HCT116 (cell line): Measurements from ENCODE around the gene OR5K2. TPM values are rescaled to one million over a fixed set of nuclear protein-coding genes. Genes with fewer than 3 reads are reported as not detected.
A peak's percentile ranks its signal among the peaks of the same experiment; 100 is the strongest.

ENCODE experiments used
- ATAC-seq: fragments of 200-7000 bp; cut with Tn5 transposase; 2 replicates; pipeline ENCODE4 v1.9.1; 2020; ENCODE audit warnings: mild to moderate bottlenecking, moderate library complexity
- BruUV-seq: library from RNA; stranded (reverse); fragments of 400-500 nt; replicated peaks from 2 replicates; lab custom pipeline; 2021; lab: Mats Ljungman, UMichigan
- CTCF ChIA-PET: fragments of 300-600 bp; sonication (Branson Sonifier 250); formaldehyde crosslinking; loops from one replicate; lab custom pipeline; 2021; ENCODE audit warnings: antibody characterized with exemption; lab: Charles Lee
- POLR2A ChIA-PET: fragments of 300-600, 350-600 bp; sonication (Branson Sonifier 250); formaldehyde crosslinking; loops from one replicate; lab custom pipeline; 2021; ENCODE audit warnings: antibody characterized with exemption; lab: Charles Lee
- RAD21 ChIA-PET, 2 experiments: fragments of 300-600 bp; sonication (Branson Sonifier 250); formaldehyde crosslinking; loops; one replicate each; lab custom pipeline; 2023; ENCODE audit warnings: low total read pairs in 2 of 2; ENCODE audit not compliant: uncharacterized antibody in 2 of 2, unreplicated experiment in 2 of 2, low non-redundant PET in 1 of 2; lab: Charles Lee
- DNase-seq: peaks from one replicate; pipeline ENCODE4 v3.0.0-alpha.2; 2010; ENCODE audit warnings: low read depth, low spot score
- H2AFZ ChIP-seq: fragments of 200-600 bp; shearing (Covaris generic), sonication (generic); 2 replicates; pipeline ENCODE4 v1.6.1; 2017; ENCODE audit warnings: low read depth, mixed run types, mixed read lengths, antibody characterized with exemption, low read length; ENCODE audit not compliant: poor library complexity, severe bottlenecking
- H3K27ac ChIP-seq: 2 replicates; pipeline ENCODE4 v1.5.1; 2012; ENCODE audit warnings: low read depth, low read length
- H3K27me3 ChIP-seq: fragments of 200-600 bp; sonication (generic); 2 replicates; pipeline ENCODE4 v1.6.1; 2016; ENCODE audit warnings: mixed run types, low read length, mixed read lengths; ENCODE audit not compliant: insufficient read depth
- H3K36me3 ChIP-seq, 2 experiments: fragments of 200-500 bp in 1 of 2; fragments of 200-600 bp in 1 of 2; sonication (Bioruptor generic) in 1 of 2; sonication (generic) in 1 of 2; 2 replicates each; pipeline versions ENCODE4 v1.5.1 to v1.6.1; 2014 to 2016; ENCODE audit warnings: low read length in 2 of 2, inconsistent platforms in 1 of 2, mixed read lengths in 1 of 2, mixed run types in 1 of 2; ENCODE audit not compliant: insufficient read depth in 2 of 2, control insufficient read depth in 1 of 2
- H3K4me1 ChIP-seq, 2 experiments: fragments of 200-600 bp in 1 of 2; sonication (generic) in 1 of 2; 2 replicates each; pipeline versions ENCODE4 v1.5.1 to v1.6.1; 2012 to 2017; ENCODE audit warnings: low read length in 2 of 2, inconsistent platforms in 1 of 2, mild to moderate bottlenecking in 1 of 2, mixed read lengths in 1 of 2, mixed run types in 1 of 2, moderate library complexity in 1 of 2; ENCODE audit not compliant: insufficient read depth in 2 of 2, control insufficient read depth in 1 of 2
- H3K4me2 ChIP-seq: fragments of 200-600 bp; sonication (generic); 2 replicates; pipeline ENCODE4 v1.6.1; 2017; ENCODE audit warnings: mixed run types, low read length, mixed read lengths
- H3K4me3 ChIP-seq, 2 experiments: fragments of 200-600 bp in 1 of 2; sonication (generic) in 1 of 2; replicated peaks in 1 of 2; 2 replicates each; pipeline ENCODE4 v1.5.1; 2011 to 2016; ENCODE audit warnings: low read length in 2 of 2, control low read depth in 1 of 2, low read depth in 1 of 2, mild to moderate bottlenecking in 1 of 2, mixed read lengths in 1 of 2, mixed run types in 1 of 2
- H3K79me2 ChIP-seq: fragments of 200-600 bp; sonication (generic); 2 replicates; pipeline ENCODE4 v1.6.1; 2017; ENCODE audit warnings: mild to moderate bottlenecking, mixed run types, low read length, moderate library complexity, mixed read lengths; ENCODE audit not compliant: insufficient read depth
- H3K9ac ChIP-seq: fragments of 200-600 bp; sonication (generic); 2 replicates; pipeline ENCODE4 v1.6.1; 2016; ENCODE audit warnings: low read length, mixed read lengths
- H3K9me2 ChIP-seq: fragments of 200-600 bp; sonication (generic), shearing (Covaris generic); 2 replicates; pipeline ENCODE4 v1.6.1; 2017; ENCODE audit warnings: mixed run types, mild to moderate bottlenecking, moderate library complexity; ENCODE audit not compliant: insufficient read depth
- H3K9me3 ChIP-seq, 2 experiments: fragments of 200-500 bp in 1 of 2; fragments of 200-600 bp in 1 of 2; sonication (Bioruptor generic) in 1 of 2; sonication (generic) in 1 of 2; 2 replicates each; pipeline ENCODE4 v1.6.1; 2014 to 2017; ENCODE audit warnings: low read length in 2 of 2, mixed read lengths in 2 of 2, inconsistent platforms in 1 of 2, low read depth in 1 of 2, mild to moderate bottlenecking in 1 of 2, mixed run types in 1 of 2, moderate library complexity in 1 of 2; ENCODE audit not compliant: control insufficient read depth in 1 of 2, insufficient read depth in 1 of 2
- H4K20me1 ChIP-seq: fragments of 200-600 bp; sonication (generic), shearing (Covaris generic); 2 replicates; pipeline ENCODE4 v1.6.1; 2017; ENCODE audit warnings: mixed run types, mild to moderate bottlenecking, moderate library complexity; ENCODE audit not compliant: insufficient read depth
- ATF3 ChIP-seq: IDR thresholded peaks from 2 replicates; pipeline ENCODE4 v1.6.1; 2012
- CBX3 ChIP-seq: IDR thresholded peaks from 2 replicates; pipeline ENCODE4 v1.6.1; 2012; ENCODE audit warnings: low read depth
- CEBPB ChIP-seq: IDR thresholded peaks from 2 replicates; pipeline ENCODE4 v1.6.1; 2012; ENCODE audit warnings: low read depth
- CTCF ChIP-seq, 3 experiments: fragments of 200-600 bp in 1 of 3; sonication (generic) in 1 of 3; IDR thresholded peaks in 2 of 3; conservative IDR thresholded peaks in 1 of 3; 2 replicates each; pipeline ENCODE4 v1.5.1; 2012 to 2017; ENCODE audit warnings: low read depth in 2 of 3, low read length in 2 of 3, antibody characterized with exemption in 1 of 3, borderline replicate concordance in 1 of 3, control low read depth in 1 of 3, mild to moderate bottlenecking in 1 of 3, mixed read lengths in 1 of 3, mixed run types in 1 of 3, moderate library complexity in 1 of 3; ENCODE audit not compliant: insufficient read depth in 1 of 3
- EGR1 ChIP-seq: IDR thresholded peaks from 2 replicates; pipeline ENCODE4 v1.6.1; 2012; ENCODE audit warnings: low read depth
- ELF1 ChIP-seq: IDR thresholded peaks from 2 replicates; pipeline ENCODE4 v1.6.1; 2012; ENCODE audit warnings: low read depth, borderline replicate concordance
- EZH2phosphoT487 ChIP-seq: fragments of 200-600 bp; IDR thresholded peaks from 2 replicates; pipeline ENCODE4 v1.6.1; 2018; ENCODE audit warnings: antibody characterized with exemption, borderline replicate concordance
- FOSL1 ChIP-seq: IDR thresholded peaks from 2 replicates; pipeline ENCODE4 v1.6.1; 2012; ENCODE audit warnings: low read depth
- MAX ChIP-seq: IDR thresholded peaks from 2 replicates; pipeline ENCODE4 v1.6.1; 2012
- POLR2A ChIP-seq: IDR thresholded peaks from 2 replicates; pipeline ENCODE4 v1.7.0; 2011; ENCODE audit warnings: borderline replicate concordance; ENCODE audit not compliant: insufficient read depth, insufficient read length; ENCODE audit errors: extremely low read depth
- POLR2AphosphoS5 ChIP-seq: IDR thresholded peaks from 2 replicates; pipeline ENCODE4 v1.6.1; 2011; ENCODE audit warnings: mild to moderate bottlenecking, low read depth, low read length, moderate library complexity
- REST ChIP-seq: IDR thresholded peaks from 2 replicates; pipeline ENCODE4 v1.6.1; 2012; ENCODE audit warnings: low read depth
- SIN3A ChIP-seq: IDR thresholded peaks from 2 replicates; pipeline ENCODE4 v1.6.1; 2012; ENCODE audit warnings: low read depth
- SP1 ChIP-seq: IDR thresholded peaks from 2 replicates; pipeline ENCODE4 v1.6.1; 2012; ENCODE audit warnings: low read depth
- SRF ChIP-seq: IDR thresholded peaks from 2 replicates; pipeline ENCODE4 v1.6.1; 2012; ENCODE audit warnings: low read depth
- TCF7L2 ChIP-seq: IDR thresholded peaks from 2 replicates; pipeline ENCODE4 v1.7.0; 2011; ENCODE audit warnings: borderline replicate concordance, inconsistent platforms; ENCODE audit not compliant: insufficient read depth, insufficient read length; ENCODE audit errors: extremely low read depth
- YY1 ChIP-seq: IDR thresholded peaks from 2 replicates; pipeline ENCODE4 v1.6.1; 2011; ENCODE audit warnings: low read length, low read depth, moderate library complexity, mild to moderate bottlenecking; ENCODE audit not compliant: insufficient replicate concordance; ENCODE audit errors: extremely low read depth
- ZFX ChIP-seq: fragments of 450-650 bp; IDR thresholded peaks from 2 replicates; pipeline ENCODE4 v1.6.1; 2017
- ZNF274 ChIP-seq: fragments of 200-500 bp; sonication (Bioruptor generic); IDR thresholded peaks from 2 replicates; pipeline ENCODE4 v1.6.1; 2014; ENCODE audit warnings: mild to moderate bottlenecking, low read depth, low read length, inconsistent platforms
- intact Hi-C: fragments of 100-400 bp; cut with micrococcal nuclease; formaldehyde crosslinking; loops from 2 replicates; pipeline ENCODE4 v1.10.0; 2022
- total RNA-seq: library from RNA; stranded (reverse); gene quantifications from one replicate; pipeline ENCODE4 v1.2.1, GENCODE V29; 2021; ENCODE audit not compliant: unreplicated experiment

The OR5K2 gene
- total RNA-seq, 1 experiment from 2014 or later = not detected

DNA sequence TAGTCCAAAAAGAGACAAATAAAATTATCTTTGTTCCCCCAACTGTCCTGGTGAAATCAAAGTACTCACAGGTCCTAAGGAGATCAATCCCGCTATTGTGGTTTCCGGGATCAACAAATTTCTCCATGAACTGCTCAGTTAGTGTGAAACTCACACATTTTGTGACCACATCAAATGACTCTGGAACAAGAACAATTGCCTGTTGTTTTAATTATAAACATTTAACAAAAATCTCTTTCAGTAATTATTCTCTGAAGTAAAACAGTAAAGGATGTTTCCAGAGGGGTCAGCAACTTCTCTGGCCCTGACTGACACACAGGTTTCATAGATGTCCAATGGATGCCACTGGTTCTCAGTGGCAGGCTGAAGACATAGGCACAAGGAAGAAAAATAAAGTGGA is 21.3 kb downstream of the OR5K2 start:
- Histone ChIP-seq H3K4me3 (no peak overlapping the region), H2AFZ (no peak overlapping the region), H3K4me2 (peak overlapping the region; percentile 87; the same call in 1 of the 2 replicates), H3K27me3 (no peaks in the 10 kb centered on the region), H3K9ac (peak overlapping the region; percentile 6), H3K36me3 (peaks cover 46 to 54% of the 10 kb centered on the region in 2 experiments), H4K20me1 (no peaks in the 10 kb centered on the region), H3K4me1 (peaks cover 66 to 89% of the 10 kb centered on the region in 2 experiments), H3K9me2 (no peaks in the 10 kb centered on the region), H3K9me3 (no peaks in the 10 kb centered on the region), H3K79me2 (peaks cover 71% of the 10 kb centered on the region), H3K27ac (peak overlapping the region; percentile 86)
- ChIA-PET CTCF (no interaction called here), RAD21 (no interaction called here), POLR2A (no interaction called here)
- intact Hi-C loops = no loop called here
- ATAC-seq (no peak), DNase-seq (no peak)
- no TSS peak for BruUV-seq
- TF ChIP-seq TCF7L2 (no peak), SRF (no peak), CEBPB (no peak), CBX3 (no peak), YY1 (no peak), CTCF (IDR thresholded peaks at IDR 0.05 in 2 of 3, conservative IDR thresholded peaks at IDR 0.05 in 1 of 3; ENCODE audit: borderline replicate concordance in 1 of 3, insufficient read depth in 1 of 3, low read depth in 2 of 3, low read length in 2 of 3) (no peak), EGR1 (no peak), ELF1 (no peak), ZFX (no peak), MAX (no peak), REST (no peak), ATF3 (no peak), POLR2A (no peak), POLR2AphosphoS5 (no peak), EZH2phosphoT487 (no peak), SP1 (no peak), FOSL1 (no peak), SIN3A (no peak), ZNF274 (no peak)
